Mesenchymal stem cell (in vitro differentiated cells and primary cell): ENCODE measurements around the gene ADGRV1.
A peak's percentile ranks its signal among the peaks of the same experiment; 100 is the strongest.

ENCODE experiments used
- DNase-seq: peaks from one replicate; pipeline ENCODE4 v3.0.0-alpha.2; 2013
- H2AFZ ChIP-seq: one replicate; pipeline ENCODE4 v1.6.1; 2013; ENCODE audit warnings: low read depth, mild to moderate bottlenecking, control low read depth, inconsistent platforms, low read length, moderate library complexity
- H2AK5ac ChIP-seq: 2 replicates; pipeline ENCODE4 v1.6.1; 2013; ENCODE audit warnings: low read length, moderate library complexity, mild to moderate bottlenecking, inconsistent platforms; ENCODE audit not compliant: severe bottlenecking
- H2BK120ac ChIP-seq: one replicate; pipeline ENCODE4 v1.6.1; 2013; ENCODE audit warnings: low read depth, mild to moderate bottlenecking, inconsistent platforms, low read length, moderate library complexity
- H2BK12ac ChIP-seq, 2 experiments: one replicate each; pipeline ENCODE4 v1.6.1; 2013; ENCODE audit warnings: inconsistent platforms in 2 of 2, low read length in 2 of 2, mild to moderate bottlenecking in 2 of 2, moderate library complexity in 2 of 2, control low read depth in 1 of 2
- H2BK15ac ChIP-seq: one replicate; pipeline ENCODE4 v1.6.1; 2013; ENCODE audit warnings: mild to moderate bottlenecking, low read depth, inconsistent platforms; ENCODE audit not compliant: poor library complexity, severe bottlenecking
- H2BK5ac ChIP-seq: 2 replicates; pipeline ENCODE4 v1.6.1; 2013; ENCODE audit warnings: low read depth, mild to moderate bottlenecking, low read length, control low read depth, inconsistent platforms; ENCODE audit not compliant: poor library complexity, severe bottlenecking
- H3K14ac ChIP-seq, 2 experiments: one replicate each; pipeline ENCODE4 v1.6.1; 2013; ENCODE audit warnings: inconsistent platforms in 2 of 2, low read length in 2 of 2, control low read depth in 1 of 2, mild to moderate bottlenecking in 1 of 2, moderate library complexity in 1 of 2
- H3K18ac ChIP-seq, 2 experiments: one replicate each; pipeline ENCODE4 v1.6.1; 2013; ENCODE audit warnings: inconsistent platforms in 2 of 2, low read length in 2 of 2, control low read depth in 1 of 2, low read depth in 1 of 2, mild to moderate bottlenecking in 1 of 2
- H3K23ac ChIP-seq, 2 experiments: one replicate each; pipeline ENCODE4 v1.6.1; 2013; ENCODE audit warnings: inconsistent platforms in 2 of 2, low read length in 2 of 2, mild to moderate bottlenecking in 2 of 2, moderate library complexity in 2 of 2, control low read depth in 1 of 2
- H3K27ac ChIP-seq: 2 replicates; pipeline ENCODE4 v1.5.1; 2013; ENCODE audit warnings: mild to moderate bottlenecking, moderate library complexity, low read length, control low read depth, inconsistent platforms; ENCODE audit not compliant: poor library complexity, severe bottlenecking
- H3K27me3 ChIP-seq, 2 experiments: 2 replicates each; pipeline versions ENCODE4 v1.6.1 to v1.7.0; 2013; ENCODE audit warnings: low read length in 2 of 2, mild to moderate bottlenecking in 2 of 2, moderate library complexity in 2 of 2, control low read depth in 1 of 2, inconsistent platforms in 1 of 2; ENCODE audit not compliant: control insufficient read depth in 1 of 2, insufficient read depth in 1 of 2
- H3K36me3 ChIP-seq, 2 experiments: 2 replicates each; pipeline versions ENCODE4 v1.6.1 to v1.7.0; 2013; ENCODE audit warnings: low read length in 2 of 2, control low read depth in 1 of 2, inconsistent platforms in 1 of 2, low read depth in 1 of 2, mild to moderate bottlenecking in 1 of 2; ENCODE audit not compliant: insufficient read depth in 2 of 2, control insufficient read depth in 1 of 2
- H3K4ac ChIP-seq, 2 experiments: one replicate each; pipeline ENCODE4 v1.6.1; 2013; ENCODE audit warnings: inconsistent platforms in 2 of 2, low read length in 2 of 2, mild to moderate bottlenecking in 2 of 2, moderate library complexity in 2 of 2, control low read depth in 1 of 2, low read depth in 1 of 2
- H3K4me1 ChIP-seq: 2 replicates; pipeline ENCODE4 v1.6.1; 2013; ENCODE audit warnings: low read depth, low read length, control low read depth; ENCODE audit not compliant: control insufficient read depth, insufficient read depth
- H3K4me2 ChIP-seq: 2 replicates; pipeline ENCODE4 v1.6.1; 2013; ENCODE audit warnings: low read length, mild to moderate bottlenecking, inconsistent platforms; ENCODE audit not compliant: poor library complexity, severe bottlenecking
- H3K4me3 ChIP-seq, 2 experiments: 2 replicates each; pipeline versions ENCODE4 v1.5.1 to v1.7.0; 2013; ENCODE audit warnings: low read length in 2 of 2, mild to moderate bottlenecking in 2 of 2, control low read depth in 1 of 2, low read depth in 1 of 2; ENCODE audit not compliant: insufficient read depth in 1 of 2
- H3K79me1 ChIP-seq: replicated peaks from 2 replicates; pipeline ENCODE4 v1.6.1; 2013; ENCODE audit warnings: mild to moderate bottlenecking, control low read depth, low read length, inconsistent platforms; ENCODE audit not compliant: poor library complexity, severe bottlenecking
- H3K9ac ChIP-seq: 2 replicates; pipeline ENCODE4 v1.7.0; 2013; ENCODE audit warnings: mild to moderate bottlenecking, low read length, moderate library complexity
- H3K9me3 ChIP-seq: 2 replicates; pipeline ENCODE4 v1.7.0; 2013; ENCODE audit warnings: mild to moderate bottlenecking, low read length; ENCODE audit not compliant: control insufficient read depth
- H4K8ac ChIP-seq: one replicate; pipeline ENCODE4 v1.6.1; 2013; ENCODE audit warnings: inconsistent platforms, mild to moderate bottlenecking, low read length, moderate library complexity
- H4K91ac ChIP-seq: one replicate; pipeline ENCODE4 v1.6.1; 2013; ENCODE audit warnings: mild to moderate bottlenecking, low read length, inconsistent platforms
- WGBS: methylation state at CpG from one replicate; pipeline ENCODE4 v1.1.7; 2013; ENCODE audit warnings: mixed read lengths; 5-methylcytosine and 5-hydroxymethylcytosine counted together

Gene ADGRV1

GRCh38 chr5:91177085-91177484 is 618.5 kb downstream of the ADGRV1 start:
- Histone ChIP-seq H3K79me1 (no peaks in the 10 kb centered on the region), H3K36me3 (no peaks in the 10 kb centered on the region), H3K18ac (no peak overlapping the region), H2BK5ac (no peak overlapping the region), H3K27ac (peak overlapping the region; percentile 15), H2AFZ (no peak overlapping the region), H3K14ac (no peak overlapping the region), H2BK120ac (no peak overlapping the region), H3K23ac (no peak overlapping the region), H2AK5ac (no peak overlapping the region), H3K4me1 (peaks cover 6% of the 10 kb centered on the region), H3K4me3 (no peak overlapping the region), H3K4ac (no peak overlapping the region), H4K91ac (no peak overlapping the region), H3K4me2 (no peak overlapping the region), H4K8ac (no peak overlapping the region), H3K27me3 (no peaks in the 10 kb centered on the region), H2BK15ac (no peak overlapping the region), H3K9me3 (no peaks in the 10 kb centered on the region), H2BK12ac (no peak overlapping the region), H3K9ac (no peak overlapping the region)
- 100% methylated on average over 4 of the region's 5 CpGs for WGBS
- DNase-seq: no peak

DNA sequence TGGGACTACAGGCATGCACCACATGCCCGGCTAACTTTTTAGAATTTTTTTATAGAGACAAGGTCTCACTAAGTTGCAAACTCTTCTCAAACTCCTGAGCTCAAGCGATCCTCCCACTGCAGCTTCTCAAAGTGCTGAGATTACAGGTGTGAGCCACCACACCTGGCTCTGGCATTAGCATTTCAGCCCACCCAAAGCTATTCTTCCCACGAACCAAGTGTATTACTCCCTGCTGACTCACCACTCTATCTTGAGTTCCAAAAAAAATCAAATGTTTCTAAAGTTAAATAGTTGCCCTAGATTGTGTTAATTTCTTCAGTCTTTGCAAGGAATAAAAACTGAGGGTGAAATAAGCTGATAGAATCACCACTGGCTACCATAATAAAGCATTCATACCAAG is 619.0 kb downstream of the ADGRV1 start:
- WGBS: 99% methylated on average over 2 of the region's 3 CpGs
- no peak overlapping the region for H4K91ac ChIP-seq
- no peak overlapping the region for H2BK12ac ChIP-seq
- H2BK5ac ChIP-seq: no peak overlapping the region
- no peak overlapping the region for H3K4me2 ChIP-seq
- H2BK120ac ChIP-seq: no peak overlapping the region
- H3K4me1 ChIP-seq: peaks cover 6% of the 10 kb centered on the region
- H3K27me3 ChIP-seq: no peaks in the 10 kb centered on the region
- H3K9me3 ChIP-seq: no peaks in the 10 kb centered on the region
- no peak overlapping the region for H3K27ac ChIP-seq
- H3K4me3 ChIP-seq: no peak overlapping the region
- no peak for DNase-seq
- no peak overlapping the region for H3K23ac ChIP-seq
- no peak overlapping the region for H2AFZ ChIP-seq
- H3K18ac ChIP-seq: no peak overlapping the region
- no peak overlapping the region for H3K14ac ChIP-seq
- H3K36me3 ChIP-seq: no peaks in the 10 kb centered on the region
- H3K4ac ChIP-seq: peak overlapping the region in 1 of 2 experiments; percentile 49
- H3K9ac ChIP-seq: no peak overlapping the region
- no peak overlapping the region for H2BK15ac ChIP-seq
- no peak overlapping the region for H4K8ac ChIP-seq
- H3K79me1 ChIP-seq: no peaks in the 10 kb centered on the region
- H2AK5ac ChIP-seq: peak overlapping the region; percentile 77

DNA sequence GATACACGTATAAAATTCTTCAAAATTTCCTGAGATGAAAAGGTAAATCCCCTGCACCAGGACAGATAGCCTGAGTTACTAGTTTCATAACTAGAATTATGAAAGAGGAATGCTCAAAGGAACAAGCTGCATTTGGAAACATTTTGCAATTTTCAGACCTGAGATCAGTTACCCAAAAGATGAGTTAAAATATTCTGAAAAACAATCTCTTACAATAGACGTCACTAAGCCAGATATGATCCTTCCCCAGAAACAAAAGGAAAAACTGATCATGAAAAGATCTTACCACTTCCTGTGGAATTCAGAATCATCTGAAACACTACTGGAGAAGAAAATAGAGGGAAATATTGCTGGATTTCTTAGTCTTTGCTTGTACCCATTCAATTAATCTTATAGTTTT is 619.9 kb downstream of the ADGRV1 start:
- no CpG with 5 or more reads among the region's 2 CpGs for WGBS
- Histone ChIP-seq H3K27ac (no peak overlapping the region), H2BK120ac (no peak overlapping the region), H3K4me1 (peaks cover 6% of the 10 kb centered on the region), H4K8ac (no peak overlapping the region), H3K79me1 (no peaks in the 10 kb centered on the region), H2AFZ (no peak overlapping the region), H3K23ac (no peak overlapping the region), H2BK15ac (no peak overlapping the region), H3K4me2 (no peak overlapping the region), H3K4me3 (no peak overlapping the region), H3K27me3 (no peaks in the 10 kb centered on the region), H3K18ac (no peak overlapping the region), H3K9me3 (no peaks in the 10 kb centered on the region), H3K14ac (no peak overlapping the region), H2BK12ac (no peak overlapping the region), H3K4ac (no peak overlapping the region), H3K36me3 (no peaks in the 10 kb centered on the region), H2AK5ac (no peak overlapping the region), H2BK5ac (no peak overlapping the region), H3K9ac (peak overlapping the region; percentile 74), H4K91ac (no peak overlapping the region)
- DNase-seq: no peak

- H3K18ac ChIP-seq: no peak overlapping the region
- WGBS: no CpG with 5 or more reads among the region's 1 CpG
- no peak overlapping the region for H2BK120ac ChIP-seq
- DNase-seq: no peak
- H2BK12ac ChIP-seq: no peak overlapping the region
- H2AK5ac ChIP-seq: no peak overlapping the region
- H3K4ac ChIP-seq: no peak overlapping the region
- H3K36me3 ChIP-seq: no peaks in the 10 kb centered on the region
- no peak overlapping the region for H4K91ac ChIP-seq
- no peak overlapping the region for H2AFZ ChIP-seq
- no peak overlapping the region for H3K4me3 ChIP-seq
- H3K79me1 ChIP-seq: no peaks in the 10 kb centered on the region
- no peak overlapping the region for H3K14ac ChIP-seq
- H3K4me1 ChIP-seq: peaks cover 6% of the 10 kb centered on the region
- no peak overlapping the region for H3K23ac ChIP-seq
- no peak overlapping the region for H2BK15ac ChIP-seq
- H3K4me2 ChIP-seq: no peak overlapping the region
- H3K9ac ChIP-seq: peak overlapping the region; percentile 74
- H4K8ac ChIP-seq: no peak overlapping the region
- H3K27ac ChIP-seq: no peak overlapping the region
- H3K27me3 ChIP-seq: no peaks in the 10 kb centered on the region
- H2BK5ac ChIP-seq: no peak overlapping the region
- H3K9me3 ChIP-seq: no peaks in the 10 kb centered on the region
Observed at GRCh38 chr5:91179018-91179417, 620.4 kb downstream of the ADGRV1 start.
